Suprapubic skin (tissue), 3 donors: ENCODE results near the gene PRMT3.

ENCODE experiments used
- CTCF ChIP-seq, 2 donors: fragments of 200-600 bp in 1 of 2; fragments of 450-650 bp in 1 of 2; sonication (generic) in 1 of 2; IDR thresholded peaks; one replicate each; pipeline ENCODE4 v1.5.1; 2016 to 2019; ENCODE audit warnings: antibody characterized with exemption in 2 of 2, mild to moderate bottlenecking in 1 of 2, moderate library complexity in 1 of 2
- EP300 ChIP-seq: sonication (generic); formaldehyde crosslinking; IDR thresholded peaks from one replicate; pipeline ENCODE4 v1.6.1; 2017; ENCODE audit warnings: antibody characterized with exemption
- POLR2A ChIP-seq, 2 donors: fragments of 450-650 bp; IDR thresholded peaks; one replicate each; pipeline ENCODE4 v1.6.1; 2017; ENCODE audit warnings: antibody characterized with exemption in 2 of 2, mild to moderate bottlenecking in 2 of 2, moderate library complexity in 2 of 2

GRCh38 chr11:20529757-20530156 is 142.2 kb downstream of the PRMT3 start:
- TF ChIP-seq CTCF (IDR thresholded peaks at IDR 0.05) (no peak), POLR2A (IDR thresholded peaks at IDR 0.05) (no peak), EP300 (no peak)
